Caco-2 (cell line): ENCODE results near the gene KITLG. TPM values are rescaled to one million over a fixed set of nuclear protein-coding genes. Genes with fewer than 3 reads are reported as not detected.

Experiments
- BruUV-seq: library from RNA; stranded (reverse); fragments of 400-500 nt; replicated peaks from 2 replicates; lab custom pipeline; 2021; lab: Mats Ljungman, UMichigan
- CTCF ChIA-PET: fragments of 300-600 bp; sonication (Branson Sonifier 250); formaldehyde crosslinking; loops from one replicate; lab custom pipeline; 2022; ENCODE audit warnings: antibody characterized with exemption; lab: Charles Lee
- POLR2A ChIA-PET: fragments of 300-600 bp; sonication (Branson Sonifier 250); formaldehyde crosslinking; loops from one replicate; lab custom pipeline; 2022; ENCODE audit warnings: antibody characterized with exemption; lab: Charles Lee
- DNase-seq, 2 experiments: peaks; one replicate each; pipeline versions ENCODE4 v3.0.0 to v3.0.0-alpha.2; 2020 to 2022
- H3K27me3 ChIP-seq: replicated peaks from 2 replicates; pipeline ENCODE4 v1.6.0; 2011; ENCODE audit warnings: low read length; ENCODE audit not compliant: control insufficient read depth, insufficient read depth
- H3K36me3 ChIP-seq: 2 replicates; pipeline ENCODE4 v1.5.1; 2011; ENCODE audit warnings: low read length; ENCODE audit not compliant: control insufficient read depth, insufficient read depth
- H3K4me1 ChIP-seq: fragments of 250-450 bp; sonication (Bioruptor Pico); 2 replicates; pipeline ENCODE4 v1.5.1; 2020; ENCODE audit warnings: mild to moderate bottlenecking
- H3K4me3 ChIP-seq: 2 replicates; pipeline ENCODE4 v1.5.1; 2011; ENCODE audit warnings: low read depth, mild to moderate bottlenecking, control low read depth, low read length
- H3K9me3 ChIP-seq: fragments of 250-450 bp; sonication (Bioruptor Pico); 2 replicates; pipeline ENCODE4 v1.5.1; 2020; ENCODE audit warnings: mild to moderate bottlenecking, moderate library complexity
- H3K27ac Mint-ChIP-seq: one replicate; pipeline ENCODE4 v1.8.0; 2022; ENCODE audit warnings: mixed read lengths; ENCODE audit not compliant: unreplicated experiment
- H3K27me3 Mint-ChIP-seq: one replicate; pipeline ENCODE4 v1.8.0; 2022; ENCODE audit warnings: mixed read lengths; ENCODE audit not compliant: insufficient read depth, unreplicated experiment
- H3K36me3 Mint-ChIP-seq: one replicate; pipeline ENCODE4 v1.8.0; 2022; ENCODE audit warnings: mild to moderate bottlenecking, mixed read lengths; ENCODE audit not compliant: insufficient read depth, unreplicated experiment
- H3K4me1 Mint-ChIP-seq: one replicate; pipeline ENCODE4 v1.8.0; 2022; ENCODE audit warnings: low read depth, mixed read lengths; ENCODE audit not compliant: unreplicated experiment
- H3K4me3 Mint-ChIP-seq: one replicate; pipeline ENCODE4 v1.8.0; 2022; ENCODE audit warnings: mild to moderate bottlenecking, moderate library complexity, mixed read lengths; ENCODE audit not compliant: unreplicated experiment
- H3K9me3 Mint-ChIP-seq: one replicate; pipeline ENCODE4 v1.8.0; 2022; ENCODE audit warnings: mixed read lengths; ENCODE audit not compliant: unreplicated experiment
- intact Hi-C: fragments of 100-400 bp; cut with micrococcal nuclease; formaldehyde crosslinking; loops from one replicate; pipeline ENCODE4 v1.10.0; 2022; ENCODE audit not compliant: unreplicated experiment
- total RNA-seq: library from RNA; stranded (reverse); gene quantifications from 2 replicates; pipeline ENCODE4 v1.2.3, GENCODE V29; 2022
- TF ChIP-seq, protein P1 (sequence below), 2 experiments: fragments of 200-600 bp in 1 of 2; IDR thresholded peaks; 1 replicate in 1 of 2; 2 replicates in 1 of 2; pipeline versions ENCODE4 v1.5.1 to v1.8.0; 2011 to 2022; ENCODE audit warnings: antibody characterized with exemption in 1 of 2, control low read depth in 1 of 2, inconsistent platforms in 1 of 2, low read depth in 1 of 2, low read length in 1 of 2, mild to moderate bottlenecking in 1 of 2, moderate library complexity in 1 of 2; ENCODE audit not compliant: insufficient read depth in 1 of 2, severe bottlenecking in 1 of 2, unreplicated experiment in 1 of 2

Gene KITLG
- total RNA-seq, 1 experiment from 2014 or later = 200 TPM

DNA sequence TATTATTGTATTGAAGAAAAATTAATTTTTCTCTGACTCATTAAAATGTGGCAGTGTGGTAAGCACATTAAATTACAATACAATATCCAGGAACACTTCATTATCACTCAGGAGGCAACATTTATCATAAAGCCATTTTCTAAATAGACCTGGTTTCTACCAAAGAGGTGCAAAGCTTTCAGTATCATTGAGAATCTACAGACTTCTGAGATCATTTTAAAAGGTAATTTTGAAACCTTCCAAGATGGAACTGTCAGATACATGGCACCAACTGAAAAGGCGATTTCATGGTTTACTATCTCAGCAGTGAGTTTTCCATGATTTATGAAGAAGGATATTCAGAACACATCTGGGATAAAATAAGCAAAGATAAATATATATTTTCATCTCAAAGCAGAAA is 85.8 kb downstream of the KITLG start:
- ChIA-PET POLR2A (no interaction called here), CTCF (no interaction called here)
- no peaks in the 10 kb centered on the region for H3K27me3 ChIP-seq
- Mint-ChIP-seq H3K36me3 (peaks cover 75% of the 10 kb centered on the region), H3K4me3 (no peak overlapping the region), H3K27ac (no peak overlapping the region), H3K4me1 (no peaks in the 10 kb centered on the region), H3K27me3 (no peaks in the 10 kb centered on the region), H3K9me3 (no peaks in the 10 kb centered on the region)
- H3K4me3 ChIP-seq = no peak overlapping the region
- intact Hi-C loops = no loop called here
- no peaks in the 10 kb centered on the region for H3K4me1 ChIP-seq
- H3K36me3 ChIP-seq = peaks cover 2% of the 10 kb centered on the region
- TF ChIP-seq, protein P1, sequence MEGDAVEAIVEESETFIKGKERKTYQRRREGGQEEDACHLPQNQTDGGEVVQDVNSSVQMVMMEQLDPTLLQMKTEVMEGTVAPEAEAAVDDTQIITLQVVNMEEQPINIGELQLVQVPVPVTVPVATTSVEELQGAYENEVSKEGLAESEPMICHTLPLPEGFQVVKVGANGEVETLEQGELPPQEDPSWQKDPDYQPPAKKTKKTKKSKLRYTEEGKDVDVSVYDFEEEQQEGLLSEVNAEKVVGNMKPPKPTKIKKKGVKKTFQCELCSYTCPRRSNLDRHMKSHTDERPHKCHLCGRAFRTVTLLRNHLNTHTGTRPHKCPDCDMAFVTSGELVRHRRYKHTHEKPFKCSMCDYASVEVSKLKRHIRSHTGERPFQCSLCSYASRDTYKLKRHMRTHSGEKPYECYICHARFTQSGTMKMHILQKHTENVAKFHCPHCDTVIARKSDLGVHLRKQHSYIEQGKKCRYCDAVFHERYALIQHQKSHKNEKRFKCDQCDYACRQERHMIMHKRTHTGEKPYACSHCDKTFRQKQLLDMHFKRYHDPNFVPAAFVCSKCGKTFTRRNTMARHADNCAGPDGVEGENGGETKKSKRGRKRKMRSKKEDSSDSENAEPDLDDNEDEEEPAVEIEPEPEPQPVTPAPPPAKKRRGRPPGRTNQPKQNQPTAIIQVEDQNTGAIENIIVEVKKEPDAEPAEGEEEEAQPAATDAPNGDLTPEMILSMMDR (IDR thresholded peaks at IDR 0.05; ENCODE audit: insufficient read depth in 1 of 2, low read depth in 1 of 2, low read length in 1 of 2, severe bottlenecking in 1 of 2, unreplicated experiment in 1 of 2) = no peak
- no TSS peak for BruUV-seq
- no peaks in the 10 kb centered on the region for H3K9me3 ChIP-seq
- no peak for DNase-seq

DNA sequence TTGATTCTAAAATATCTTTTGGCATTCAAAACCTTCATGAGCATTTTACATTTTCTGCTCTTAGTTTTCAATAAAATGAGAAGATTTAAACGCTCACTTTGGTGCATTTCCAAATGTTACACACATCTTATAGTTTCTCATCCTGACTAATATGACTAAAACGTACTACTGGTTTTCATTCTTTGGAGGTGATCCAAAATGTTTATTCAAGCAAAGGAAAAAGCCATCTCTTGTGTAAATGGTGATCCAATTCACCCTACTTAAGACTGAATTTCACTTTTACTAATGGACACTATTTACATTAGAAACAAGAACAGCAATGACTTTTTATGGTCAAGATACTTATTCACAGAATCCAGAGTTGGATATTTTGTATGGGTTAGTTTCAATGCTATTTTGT is 86.6 kb downstream of the KITLG start:
- Mint-ChIP-seq H3K27ac (no peak overlapping the region), H3K4me3 (no peak overlapping the region), H3K4me1 (no peaks in the 10 kb centered on the region), H3K36me3 (peaks cover 74% of the 10 kb centered on the region), H3K27me3 (no peaks in the 10 kb centered on the region), H3K9me3 (no peaks in the 10 kb centered on the region)
- no peak for DNase-seq
- H3K4me1 ChIP-seq = no peaks in the 10 kb centered on the region
- H3K36me3 ChIP-seq = peaks cover 2% of the 10 kb centered on the region
- H3K9me3 ChIP-seq = no peaks in the 10 kb centered on the region
- no peak overlapping the region for H3K4me3 ChIP-seq
- no TSS peak for BruUV-seq
- ChIA-PET POLR2A (no interaction called here), CTCF (no interaction called here)
- TF ChIP-seq, protein P1 (IDR thresholded peaks at IDR 0.05; ENCODE audit: insufficient read depth in 1 of 2, low read depth in 1 of 2, low read length in 1 of 2, severe bottlenecking in 1 of 2, unreplicated experiment in 1 of 2) = no peak
- H3K27me3 ChIP-seq = no peaks in the 10 kb centered on the region
- intact Hi-C loops = no loop called here

DNA sequence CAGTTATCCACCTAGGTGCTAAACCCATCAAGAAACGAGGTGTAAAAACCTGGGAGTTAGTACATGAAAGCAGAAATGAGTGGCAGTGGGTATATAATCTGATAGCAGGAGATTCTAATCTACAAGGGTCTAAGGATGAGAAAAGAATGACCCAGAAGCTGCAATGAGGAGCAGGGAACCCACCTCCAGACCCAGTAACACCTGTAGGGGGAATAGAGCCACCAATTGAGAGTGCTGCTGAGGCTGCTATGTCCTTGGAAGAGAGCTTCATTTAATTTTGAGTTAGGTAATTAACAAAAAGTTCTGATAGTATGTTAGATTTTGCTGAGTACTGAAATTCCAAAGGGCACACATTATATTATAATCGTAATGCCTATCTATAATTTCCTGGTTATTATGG is 89.8 kb downstream of the KITLG start:
- no peak for DNase-seq
- Mint-ChIP-seq H3K4me1 (no peaks in the 10 kb centered on the region), H3K27me3 (no peaks in the 10 kb centered on the region), H3K9me3 (no peaks in the 10 kb centered on the region), H3K4me3 (no peak overlapping the region), H3K27ac (no peak overlapping the region), H3K36me3 (peaks cover 51% of the 10 kb centered on the region)
- H3K9me3 ChIP-seq = no peaks in the 10 kb centered on the region
- H3K27me3 ChIP-seq = no peaks in the 10 kb centered on the region
- ChIA-PET CTCF (no interaction called here), POLR2A (no interaction called here)
- TF ChIP-seq, protein P1 (IDR thresholded peaks at IDR 0.05; ENCODE audit: insufficient read depth in 1 of 2, low read depth in 1 of 2, low read length in 1 of 2, severe bottlenecking in 1 of 2, unreplicated experiment in 1 of 2) = no peak
- no peak overlapping the region for H3K4me3 ChIP-seq
- H3K36me3 ChIP-seq = no peaks in the 10 kb centered on the region
- H3K4me1 ChIP-seq = no peaks in the 10 kb centered on the region
- intact Hi-C loops = no loop called here
- no TSS peak for BruUV-seq
